Measurements from ENCODE around the gene MYO7B.
"Not testable (repeated sequence)": the region's sequence is repeated elsewhere in the genome, so short reads cannot be mapped to it uniquely, and the experiment has no call there.

MYO7B gene

DNA sequence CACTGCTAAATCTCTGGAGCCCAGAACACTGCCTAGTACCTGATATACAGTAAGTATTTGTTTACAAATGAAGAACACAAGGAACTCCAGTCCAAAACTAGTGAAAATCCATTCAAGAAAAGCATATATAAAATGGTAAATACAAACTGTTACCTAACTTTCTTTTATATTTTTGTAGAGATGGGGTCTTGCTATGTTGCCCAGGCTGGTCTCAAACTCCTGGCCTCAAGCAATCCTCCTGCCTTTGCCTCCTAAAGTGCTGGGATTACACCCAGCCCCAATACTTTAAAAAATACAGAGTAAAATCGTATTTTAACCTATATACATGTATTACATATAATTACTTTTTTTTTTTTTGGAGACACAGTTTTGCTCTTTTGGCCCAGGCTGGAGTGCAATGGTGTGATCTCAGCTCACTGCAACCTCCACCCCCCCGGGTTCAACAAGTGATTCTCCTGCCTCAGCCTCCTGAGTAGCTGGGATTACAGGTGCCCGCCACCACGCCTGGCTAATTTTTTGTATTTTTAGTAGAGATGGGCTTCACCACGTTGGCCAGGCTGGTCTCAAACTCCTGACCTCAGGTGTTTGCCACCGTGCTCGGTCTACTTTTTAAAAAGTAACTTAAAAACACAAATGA is 11.2 kb upstream of the MYO7B start:
- DNase-seq, result not testable (repeated sequence)

GRCh38 chr2:127525691-127526131 is 9.8 kb upstream of the MYO7B start:
- peak; percentile 24 for DNase-seq

DNA sequence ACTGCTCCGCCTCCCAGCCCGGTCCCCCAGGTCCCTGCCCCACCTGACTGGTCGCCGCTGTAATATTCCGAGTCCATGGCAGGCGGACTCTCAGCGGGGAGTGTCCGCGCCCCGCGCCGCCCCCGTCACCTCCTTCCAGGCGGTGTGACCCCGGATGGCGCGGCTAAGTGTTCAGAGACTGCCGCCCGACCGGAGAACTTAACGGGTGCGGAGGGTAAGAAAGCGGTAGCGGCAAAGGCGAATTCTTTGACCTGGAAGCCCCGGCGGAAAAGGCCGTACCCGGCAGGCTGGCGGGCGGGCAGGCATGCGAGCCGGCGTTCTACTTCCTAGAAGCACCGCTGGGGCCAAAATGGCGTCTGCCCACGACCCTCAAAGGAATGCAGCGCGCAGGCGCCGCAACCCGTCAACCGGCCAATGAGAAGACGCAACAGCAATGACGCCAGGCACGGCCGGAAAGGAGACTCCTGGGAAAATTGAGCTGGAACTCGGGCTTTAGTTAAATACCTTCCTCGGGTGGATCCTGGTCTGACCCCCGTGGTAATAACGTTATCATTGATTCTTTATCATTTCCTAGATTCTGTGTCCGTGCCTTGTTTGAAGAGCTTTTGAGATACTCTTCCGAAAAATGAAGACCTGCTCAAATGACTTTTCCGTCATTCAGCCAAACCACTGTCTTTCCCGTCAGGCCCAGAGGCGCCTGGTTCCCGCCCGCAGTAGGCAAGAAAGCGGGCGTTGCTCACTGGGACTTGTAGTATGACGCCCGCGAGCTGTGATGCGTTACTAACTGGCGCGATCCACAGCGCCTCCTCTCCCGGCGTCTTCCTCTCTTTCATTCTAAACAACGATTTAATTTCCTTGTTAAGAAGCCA is 9.1 kb upstream of the MYO7B start, which contains the start of gene IWS1:
TSS of gene IWS1 (minus strand) at position 358 of the 869 bp plus-strand sequence. CDS start at position 77, 281 bp downstream.
- DNase-seq, result peak; percentile 89

DNA sequence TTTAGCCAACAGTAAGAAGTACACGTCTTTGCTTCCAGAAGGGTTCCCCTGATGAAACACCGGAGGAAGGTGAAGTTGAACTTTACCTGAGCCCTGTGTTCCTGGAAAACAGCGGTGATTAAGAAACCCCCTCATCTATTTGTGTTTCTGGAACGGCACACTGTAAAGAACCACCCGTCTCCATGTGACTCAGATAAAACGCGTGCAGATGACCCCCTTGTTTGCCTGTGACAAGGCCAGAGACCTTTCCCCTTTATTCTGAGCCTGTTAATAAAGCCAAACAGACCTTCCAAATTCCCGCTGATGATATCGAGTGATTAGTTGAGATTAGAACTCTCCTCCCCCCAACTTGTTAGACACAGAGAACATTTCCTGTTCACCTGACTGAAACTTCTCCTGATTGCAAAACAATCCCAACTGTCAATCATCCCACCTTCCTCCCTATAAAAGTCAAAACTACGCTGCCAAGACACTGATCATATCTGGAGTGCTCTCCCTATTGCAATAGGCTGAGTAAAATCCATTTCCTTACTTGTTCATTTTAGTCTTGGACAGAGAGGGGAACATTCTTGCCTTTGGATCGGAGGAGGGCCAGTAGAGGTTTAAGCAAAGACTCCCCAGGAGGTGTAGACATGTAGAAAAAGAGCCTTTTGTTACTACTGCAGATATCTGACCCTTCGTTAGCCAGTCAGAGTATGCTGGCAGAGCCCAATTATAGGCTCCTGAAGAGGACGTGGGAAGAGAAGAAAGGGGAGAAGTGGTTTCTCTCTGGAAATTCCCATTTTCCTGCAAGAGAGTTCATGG is 8.3 kb upstream of the MYO7B start:
- no peak for DNase-seq

GRCh38 chr2:127528487-127528886 is 7.0 kb upstream of the MYO7B start:
- DNase-seq, result no peak

- not testable (repeated sequence) for DNase-seq
Measured at GRCh38 chr2:127529416-127529815, 6.1 kb upstream of the MYO7B start.

- no peak for DNase-seq
Measured at GRCh38 chr2:127530245-127531140, 5.0 kb upstream of the MYO7B start.

DNA sequence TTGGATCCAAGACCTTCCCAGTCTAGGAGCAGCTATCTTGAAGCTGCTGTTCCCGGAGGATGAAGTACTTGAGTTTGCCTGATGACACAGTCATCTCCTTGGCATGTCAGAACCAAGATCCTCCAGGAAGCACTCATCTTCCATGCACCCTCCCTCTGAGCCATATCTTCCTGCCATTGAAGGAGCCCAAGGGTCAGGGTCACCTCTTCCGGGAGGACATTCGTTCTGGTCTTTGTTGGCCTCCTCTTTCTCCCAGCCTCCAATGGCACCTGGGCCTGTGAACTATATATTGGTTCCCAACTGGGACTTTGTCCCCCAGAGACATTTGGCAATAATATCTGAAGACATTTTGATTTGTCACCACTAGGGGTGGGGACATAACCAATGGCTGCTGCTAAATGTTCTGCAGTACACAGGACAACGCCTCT is 4.2 kb upstream of the MYO7B start:
- DNase-seq, result no peak

GRCh38 chr2:127532296-127532695 is 3.2 kb upstream of the MYO7B start:
- DNase-seq, result no peak

DNA sequence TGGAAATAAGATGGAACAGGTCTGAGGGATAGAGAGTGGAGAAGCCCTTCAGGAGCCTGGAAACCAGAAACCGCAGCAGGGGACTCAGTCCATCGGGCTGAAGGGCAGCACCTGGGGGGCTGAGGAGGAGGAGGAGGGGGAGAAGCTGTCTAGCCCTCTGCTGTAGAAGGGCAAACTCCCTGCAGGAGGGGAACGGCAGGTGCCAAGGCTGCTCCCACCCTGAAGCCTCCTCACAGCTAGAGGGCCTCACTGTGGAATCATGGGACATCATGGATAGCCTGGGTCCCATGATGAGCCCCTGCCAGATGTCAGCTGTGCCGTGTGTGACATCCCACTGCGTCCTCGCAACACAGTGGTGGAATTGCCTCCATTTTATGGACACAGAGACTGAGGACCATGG is 435 bp downstream of the MYO7B start:
- DNase-seq, result no peak

DNA sequence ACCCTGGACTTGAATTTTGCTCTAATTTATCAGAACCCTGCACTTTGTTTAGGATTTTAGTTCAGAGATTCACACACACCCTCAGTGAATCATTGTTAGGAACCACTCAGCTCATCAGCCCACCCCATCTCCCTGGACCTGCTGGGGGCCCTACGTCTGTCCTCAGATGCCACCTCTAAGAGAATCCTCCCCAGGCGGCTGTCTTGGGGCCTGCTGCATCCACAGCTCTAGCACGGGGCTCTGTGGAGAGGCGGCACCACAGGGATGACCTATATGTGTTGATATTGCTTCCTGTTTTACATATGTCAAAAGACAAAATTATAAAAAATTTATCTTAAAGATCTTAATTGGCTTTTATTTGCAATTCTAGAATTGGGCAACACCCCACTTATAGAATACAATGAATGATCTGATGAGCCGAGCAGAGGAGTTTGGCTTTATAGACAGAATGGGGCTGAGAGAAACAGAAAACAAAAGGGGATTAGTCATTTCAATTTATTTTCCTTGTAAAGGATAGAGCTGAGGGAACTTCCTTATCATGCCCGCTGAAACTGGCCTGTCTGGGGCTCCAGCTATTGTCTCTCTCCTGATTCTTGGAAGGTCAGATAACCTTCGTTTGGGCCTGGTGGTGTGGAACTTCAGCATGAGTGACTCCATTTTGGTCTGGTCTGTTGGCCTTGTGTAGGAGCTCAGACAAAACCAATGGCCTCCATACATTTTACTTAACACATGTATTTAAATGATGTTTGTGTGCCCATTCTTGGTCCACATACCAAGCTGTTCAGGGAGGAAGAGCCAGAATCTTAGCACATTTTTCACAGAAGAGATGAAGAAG is 1.4 kb downstream of the MYO7B start:
- no peak for DNase-seq

- DNase-seq, result no peak
Measured at GRCh38 chr2:127537644-127538043, 2.2 kb downstream of the MYO7B start.

DNA sequence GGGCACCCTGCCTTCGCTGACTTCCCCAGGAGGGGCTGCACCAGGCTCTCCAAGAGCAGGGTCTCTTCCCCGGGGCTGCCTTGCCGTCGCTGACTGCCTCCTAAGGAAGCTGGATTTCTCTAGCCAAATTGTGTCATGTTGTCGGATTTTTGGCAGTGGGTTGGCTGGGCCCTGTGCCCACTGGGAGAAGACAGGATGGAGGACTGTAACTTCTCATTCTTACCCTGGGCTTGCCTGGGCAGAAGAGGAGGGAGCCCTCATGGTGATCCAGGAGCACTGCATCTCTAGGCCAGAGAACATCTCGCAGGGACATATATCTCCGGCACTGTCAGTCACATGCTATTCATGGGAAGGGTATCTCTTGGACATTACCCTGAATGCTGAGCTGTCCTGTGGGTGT is 6.3 kb downstream of the MYO7B start:
- DNase-seq, result no peak

GRCh38 chr2:127542231-127542630 is 6.7 kb downstream of the MYO7B start:
- no peak for DNase-seq

DNA sequence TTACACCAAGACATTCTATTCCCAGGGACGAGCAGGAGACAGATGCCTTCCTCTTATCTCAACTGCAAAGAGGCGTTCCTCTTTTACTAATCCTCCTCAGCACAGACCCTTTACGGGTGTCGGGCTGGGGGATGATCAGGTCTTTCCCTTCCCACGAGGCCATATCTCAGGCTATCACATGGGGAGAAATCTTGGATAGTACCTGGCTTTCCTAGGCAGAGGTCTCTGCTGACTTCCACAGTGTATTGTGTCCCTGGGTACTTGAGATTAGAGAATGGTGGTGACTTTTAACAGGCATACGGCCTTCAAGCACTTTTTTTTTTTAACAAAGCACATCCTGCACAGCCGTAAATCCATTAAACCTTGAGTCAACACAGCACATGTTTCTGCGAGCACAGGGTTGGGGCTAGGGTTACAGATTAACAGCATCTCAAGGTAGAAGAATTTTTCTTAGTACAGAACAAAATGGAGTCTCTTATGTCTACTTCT is 7.6 kb downstream of the MYO7B start:
- not testable (repeated sequence) for DNase-seq

DNA sequence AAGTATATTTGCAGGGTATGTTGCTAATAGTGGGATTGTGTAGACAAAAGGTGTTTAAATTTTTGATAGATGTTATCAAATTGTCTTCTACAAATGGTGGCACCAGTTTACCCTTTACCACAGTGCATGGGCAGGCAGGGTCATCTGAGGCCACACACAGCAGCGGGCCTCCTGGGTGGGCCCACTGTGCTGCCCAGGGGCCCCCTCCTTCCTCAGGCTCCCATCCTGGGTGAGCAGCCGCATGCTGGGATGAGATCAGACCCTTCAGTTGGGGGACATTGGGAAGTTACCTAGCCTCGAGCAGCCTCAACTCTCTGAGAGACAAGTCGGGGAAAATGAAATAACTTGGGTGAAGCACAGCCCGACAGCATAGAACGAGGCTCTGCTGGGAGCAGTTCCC is 9.7 kb downstream of the MYO7B start:
- DNase-seq, result no peak

GRCh38 chr2:127545796-127546195 is 10.3 kb downstream of the MYO7B start:
- no peak for DNase-seq

DNA sequence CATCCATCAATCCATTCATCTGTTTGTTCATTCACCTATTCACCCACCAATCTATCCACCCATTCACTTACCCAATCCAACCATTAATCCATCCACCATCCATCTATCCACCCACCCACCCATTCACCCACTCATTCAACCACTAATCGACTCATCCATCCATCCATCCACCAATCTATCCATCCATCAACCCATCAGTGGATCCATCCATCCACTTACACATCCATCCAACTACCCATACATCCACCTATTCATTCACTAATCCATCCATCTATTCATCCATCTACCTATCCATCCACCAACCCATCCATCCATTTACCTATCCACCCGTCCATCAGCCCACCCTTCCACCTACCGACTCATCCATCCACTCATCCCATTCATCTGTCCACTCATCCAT is 11.3 kb downstream of the MYO7B start:
- DNase-seq, result no peak

DNA sequence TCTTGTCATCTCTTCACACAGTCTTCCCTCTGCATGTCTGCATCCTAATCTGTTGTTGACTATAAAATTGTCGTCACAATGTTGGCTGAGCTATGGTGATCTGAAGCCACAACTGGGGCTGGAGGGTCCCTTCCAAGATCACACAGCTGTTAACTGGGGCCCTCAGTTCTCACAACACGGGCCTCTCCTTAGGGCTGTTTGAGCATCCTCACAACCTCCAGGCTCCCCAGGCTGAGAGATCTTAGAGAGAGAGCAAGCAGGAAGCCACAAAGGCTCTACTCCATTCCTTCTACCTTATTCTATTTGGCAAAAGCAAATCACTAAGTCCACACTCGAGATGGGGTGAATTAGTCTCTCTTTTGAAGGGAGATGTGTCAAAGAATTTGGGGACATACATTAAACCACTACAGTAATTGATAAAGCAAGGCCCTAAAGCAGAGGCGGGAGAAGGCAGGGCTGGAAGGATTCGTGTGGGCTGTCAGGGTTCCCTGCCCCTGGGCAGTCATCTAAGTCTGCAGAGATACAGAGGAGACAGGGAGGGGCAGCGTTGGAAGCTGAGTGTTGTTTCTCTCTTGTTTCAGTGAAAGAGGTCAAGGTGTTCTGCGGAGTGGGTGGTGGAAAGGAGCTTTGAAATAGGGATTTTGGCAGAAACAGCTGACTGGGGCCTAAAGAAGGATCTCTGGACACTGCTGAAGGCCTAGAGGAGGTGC is 15.9 kb downstream of the MYO7B start:
- no peak for DNase-seq

DNA sequence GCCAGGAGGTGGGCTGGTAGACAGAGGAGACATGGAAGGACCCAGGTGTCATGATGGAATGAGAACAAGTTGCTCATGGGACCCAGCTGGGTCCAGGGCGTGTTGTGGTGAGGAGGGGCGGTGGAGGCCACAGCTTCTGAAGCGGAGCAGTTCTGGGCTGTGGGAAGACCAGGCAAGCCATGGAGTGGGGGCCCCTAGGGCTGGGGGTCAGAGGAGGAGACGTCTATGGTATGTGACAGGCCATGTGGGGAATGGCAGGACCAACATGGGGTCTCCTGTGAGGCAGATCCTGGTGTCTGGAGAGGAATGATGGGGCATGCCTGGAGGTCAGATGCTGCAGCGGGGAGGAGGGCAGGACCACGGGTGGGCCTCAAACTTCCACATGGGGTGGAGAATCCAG is 16.9 kb downstream of the MYO7B start:
- no peak for DNase-seq

Data from activated T-cell treated with anti-CD3 and anti-CD28 coated beads, Interleukin-2, amount 50 U/mL, for 1 hour (primary cell).